Subcutaneous abdominal adipose tissue (tissue), 5 donors: Measurements from ENCODE around the gene MTARC2.

ENCODE experiments used
- H3K27ac ChIP-seq: one replicate; pipeline ENCODE4 v1.7.0; 2013; ENCODE audit warnings: low read depth, mild to moderate bottlenecking, inconsistent platforms, low read length, moderate library complexity
- H3K27me3 ChIP-seq, 5 donors: one replicate each; pipeline ENCODE4 v1.7.0; 2013; ENCODE audit warnings: low read length in 5 of 5, inconsistent platforms in 1 of 5; ENCODE audit not compliant: control insufficient read depth in 5 of 5, insufficient read depth in 4 of 5
- H3K36me3 ChIP-seq, 5 donors: one replicate each; pipeline ENCODE4 v1.7.0; 2013; ENCODE audit warnings: low read length in 5 of 5; ENCODE audit not compliant: control insufficient read depth in 5 of 5, insufficient read depth in 5 of 5
- H3K4me1 ChIP-seq, 5 donors: one replicate each; pipeline ENCODE4 v1.7.0; 2013; ENCODE audit warnings: low read length in 5 of 5, mild to moderate bottlenecking in 3 of 5, moderate library complexity in 1 of 5; ENCODE audit not compliant: control insufficient read depth in 5 of 5, insufficient read depth in 5 of 5
- H3K4me3 ChIP-seq, 5 donors: one replicate each; pipeline ENCODE4 v1.7.0; 2013; ENCODE audit warnings: low read length in 5 of 5, low read depth in 1 of 5
- H3K9ac ChIP-seq, 5 donors: one replicate each; pipeline ENCODE4 v1.7.0; 2013; ENCODE audit warnings: low read length in 5 of 5, mild to moderate bottlenecking in 4 of 5, moderate library complexity in 3 of 5
- H3K9me3 ChIP-seq, 5 donors: one replicate each; pipeline ENCODE4 v1.7.0; 2013; ENCODE audit warnings: low read length in 5 of 5; ENCODE audit not compliant: control insufficient read depth in 5 of 5
- donor health status: healthy.
- donor health status: healthy.
- donor health status: healthy.
- donor health status: healthy.
- donor health status: healthy.

MTARC2 gene

GRCh38 chr1:220776720-220777326 is 28.7 kb downstream of the MTARC2 start:
- H3K27ac ChIP-seq, result no peak overlapping the region

DNA sequence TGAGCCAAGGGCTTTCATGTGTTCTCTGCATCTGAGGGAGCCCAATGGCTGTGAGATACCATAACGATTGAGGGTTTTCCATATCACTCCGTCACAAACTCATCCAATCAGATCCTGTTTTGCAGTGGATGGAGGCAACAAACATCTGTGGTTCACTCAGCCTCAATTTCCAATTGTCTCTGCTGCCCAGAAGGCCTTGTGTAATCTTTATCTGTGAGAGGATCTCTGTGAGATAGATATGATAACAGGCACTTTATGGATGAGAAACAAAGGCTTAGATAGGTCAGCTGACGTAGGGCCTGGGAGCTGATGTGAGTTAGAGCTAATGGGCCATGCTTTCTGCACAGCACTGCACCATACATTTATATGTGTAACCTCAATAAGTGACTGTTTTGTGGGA is 35.3 kb downstream of the MTARC2 start:
- no peak overlapping the region for H3K9ac ChIP-seq
- no peak overlapping the region for H3K27ac ChIP-seq
- no peak overlapping the region for H3K4me3 ChIP-seq
- peaks cover 0 to 24% (median 10%) of the 10 kb centered on the region in 5 donors for H3K36me3 ChIP-seq
- H3K27me3 ChIP-seq, result no peaks in the 10 kb centered on the region
- H3K9me3 ChIP-seq, result no peaks in the 10 kb centered on the region
- H3K4me1 ChIP-seq, result peaks cover 0 to 35% (median 34%) of the 10 kb centered on the region in 5 donors

More at GRCh38 chr1:220776720-220777326, 28.7 kb downstream of the MTARC2 start:
- H3K36me3 ChIP-seq, result peaks cover 10 to 22% (median 12%) of the 10 kb centered on the region in 5 donors
- no peak overlapping the region for H3K4me3 ChIP-seq
- H3K9me3 ChIP-seq, result no peaks in the 10 kb centered on the region
- H3K4me1 ChIP-seq, result peaks cover 0 to 9% (median 4%) of the 10 kb centered on the region in 5 donors
- no peaks in the 10 kb centered on the region for H3K27me3 ChIP-seq
- no peak overlapping the region for H3K9ac ChIP-seq

DNA sequence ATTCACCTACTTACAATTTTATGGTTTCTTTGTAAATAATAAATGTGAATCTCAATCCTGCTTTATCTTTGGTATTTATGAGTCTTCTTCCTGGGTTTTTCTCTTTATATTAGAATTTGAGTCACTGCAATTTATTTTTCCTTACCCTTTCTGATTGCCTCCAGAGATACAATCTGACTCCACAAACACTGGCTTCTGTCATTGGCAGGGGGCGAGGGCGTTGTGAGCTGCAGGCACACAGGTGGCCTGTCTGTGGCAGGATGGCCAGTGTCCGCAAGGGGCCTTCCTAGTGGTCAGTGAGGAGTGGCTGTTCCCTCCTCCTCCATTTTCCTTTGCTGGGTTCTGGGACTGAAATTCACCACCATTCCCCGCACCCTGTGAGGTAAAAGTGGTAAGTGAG is 36.6 kb downstream of the MTARC2 start:
- H3K4me1 ChIP-seq, result peaks cover 0 to 45% (median 41%) of the 10 kb centered on the region in 5 donors
- no peak overlapping the region for H3K9ac ChIP-seq
- H3K4me3 ChIP-seq, result no peak overlapping the region
- H3K27me3 ChIP-seq, result no peaks in the 10 kb centered on the region
- peaks cover 0 to 22% (median 10%) of the 10 kb centered on the region in 5 donors for H3K36me3 ChIP-seq
- H3K27ac ChIP-seq, result peak overlapping the region; percentile 88
- H3K9me3 ChIP-seq, result no peaks in the 10 kb centered on the region

- Histone ChIP-seq H3K4me1 (peaks cover 0 to 50% (median 45%) of the 10 kb centered on the region in 5 donors), H3K4me3 (peak overlapping the region in 1 of 5 donors; percentile 76), H3K36me3 (peaks cover 0 to 16% (median 7%) of the 10 kb centered on the region in 5 donors), H3K27ac (peak overlapping the region; percentile 88), H3K27me3 (no peaks in the 10 kb centered on the region), H3K9ac (no peak overlapping the region), H3K9me3 (no peaks in the 10 kb centered on the region)
Measured at GRCh38 chr1:220785166-220786056, 37.3 kb downstream of the MTARC2 start.

GRCh38 chr1:220786057-220786336 is 37.9 kb downstream of the MTARC2 start:
- peaks cover 0 to 56% (median 51%) of the 10 kb centered on the region in 5 donors for H3K4me1 ChIP-seq
- peaks cover 0 to 16% (median 7%) of the 10 kb centered on the region in 5 donors for H3K36me3 ChIP-seq
- peak overlapping the region; percentile 88 for H3K27ac ChIP-seq
- peak overlapping the region in 2 of 5 donors; percentile 53 to 60 for H3K9ac ChIP-seq
- no peaks in the 10 kb centered on the region for H3K27me3 ChIP-seq
- peak overlapping the region in 4 of 5 donors; percentile 73 to 79 (median 76) for H3K4me3 ChIP-seq
- no peaks in the 10 kb centered on the region for H3K9me3 ChIP-seq

DNA sequence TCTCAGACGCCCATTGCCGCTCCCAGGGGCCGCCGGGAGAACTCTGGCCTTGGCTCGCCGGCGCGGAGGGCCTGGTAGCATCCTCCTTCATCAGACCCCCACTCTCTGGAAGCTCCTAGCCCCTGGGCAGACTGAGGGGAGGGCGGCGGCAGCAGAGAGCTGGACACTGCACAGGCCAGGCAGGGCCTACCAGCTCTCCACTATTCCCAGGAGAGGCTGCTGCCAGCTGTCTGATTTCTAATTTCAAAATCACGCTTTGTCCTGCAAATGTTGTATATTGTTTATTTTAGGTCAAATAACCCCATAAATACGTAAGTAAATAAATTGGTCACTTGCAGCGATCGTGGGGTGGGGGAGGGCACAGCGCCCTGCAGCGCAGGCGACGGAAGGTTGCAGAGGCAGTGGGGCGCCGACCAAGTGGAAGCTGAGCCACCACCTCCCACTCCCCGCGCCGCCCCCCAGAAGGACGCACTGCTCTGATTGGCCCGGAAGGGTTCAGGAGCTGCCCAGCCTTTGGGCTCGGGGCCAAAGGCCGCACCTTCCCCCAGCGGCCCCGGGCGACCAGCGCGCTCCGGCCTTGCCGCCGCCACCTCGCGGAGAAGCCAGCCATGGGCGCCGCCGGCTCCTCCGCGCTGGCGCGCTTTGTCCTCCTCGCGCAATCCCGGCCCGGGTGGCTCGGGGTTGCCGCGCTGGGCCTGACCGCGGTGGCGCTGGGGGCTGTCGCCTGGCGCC is 38.4 kb downstream of the MTARC2 start, which contains the start of gene MTARC1:
TSS of gene MTARC1 (plus strand) at position 577 of the 732 bp plus-strand sequence. CDS start at position 609, 32 bp downstream.
- no peaks in the 10 kb centered on the region for H3K27me3 ChIP-seq

DNA sequence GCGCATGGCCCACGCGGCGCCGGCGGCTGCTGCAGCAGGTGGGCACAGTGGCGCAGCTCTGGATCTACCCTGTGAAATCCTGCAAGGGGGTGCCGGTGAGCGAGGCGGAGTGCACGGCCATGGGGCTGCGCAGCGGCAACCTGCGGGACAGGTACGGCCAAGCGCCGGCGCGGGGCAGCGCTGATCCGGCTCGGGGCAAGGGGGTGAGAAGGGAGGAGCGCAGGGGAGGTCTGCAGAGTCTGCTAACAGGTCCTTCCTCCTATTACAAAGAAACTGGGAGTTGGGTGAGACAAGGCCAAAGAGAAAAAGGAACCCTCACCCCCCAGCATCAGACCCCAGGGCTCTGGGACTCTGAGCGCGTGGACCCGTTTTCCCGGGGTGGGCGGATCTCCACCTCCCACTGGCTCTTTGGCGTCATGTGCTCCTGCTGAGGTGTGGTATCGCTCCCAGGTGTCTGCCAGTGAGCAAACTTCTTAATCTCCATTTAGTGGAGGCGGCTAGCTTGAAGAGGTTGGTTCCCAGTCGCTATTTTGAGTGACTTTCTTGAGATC is 39.0 kb downstream of the MTARC2 start:
- peak overlapping the region; percentile 73 to 83 (median 76) for H3K4me3 ChIP-seq
- H3K27ac ChIP-seq, result peak overlapping the region; percentile 88
- peaks cover 5 to 68% (median 61%) of the 10 kb centered on the region in 5 donors for H3K4me1 ChIP-seq
- peaks cover 0 to 11% (median 2%) of the 10 kb centered on the region in 5 donors for H3K36me3 ChIP-seq
- peak overlapping the region; percentile 29 to 80 (median 72) for H3K9ac ChIP-seq
- no peaks in the 10 kb centered on the region for H3K27me3 ChIP-seq
- no peaks in the 10 kb centered on the region for H3K9me3 ChIP-seq

More for the DNA sequence above, 38.4 kb downstream of the MTARC2 start, which contains the start of gene MTARC1:
- H3K27ac ChIP-seq, result peak within 1 kb of the TSS; percentile 88
- peaks cover 0 to 16% (median 7%) of the 10 kb centered on the region in 5 donors for H3K36me3 ChIP-seq
- H3K4me1 ChIP-seq, result peaks cover 2 to 61% (median 56%) of the 10 kb centered on the region in 5 donors
- peak within 1 kb of the TSS; percentile 29 to 80 (median 72) for H3K9ac ChIP-seq
- no peaks in the 10 kb centered on the region for H3K9me3 ChIP-seq
- peak within 1 kb of the TSS; percentile 73 to 83 (median 76) for H3K4me3 ChIP-seq

- Histone ChIP-seq H3K27me3 (no peaks in the 10 kb centered on the region), H3K4me1 (peaks cover 5 to 81% (median 72%) of the 10 kb centered on the region in 5 donors)
Measured at GRCh38 chr1:220788900-220789299, 40.8 kb downstream of the MTARC2 start.

DNA sequence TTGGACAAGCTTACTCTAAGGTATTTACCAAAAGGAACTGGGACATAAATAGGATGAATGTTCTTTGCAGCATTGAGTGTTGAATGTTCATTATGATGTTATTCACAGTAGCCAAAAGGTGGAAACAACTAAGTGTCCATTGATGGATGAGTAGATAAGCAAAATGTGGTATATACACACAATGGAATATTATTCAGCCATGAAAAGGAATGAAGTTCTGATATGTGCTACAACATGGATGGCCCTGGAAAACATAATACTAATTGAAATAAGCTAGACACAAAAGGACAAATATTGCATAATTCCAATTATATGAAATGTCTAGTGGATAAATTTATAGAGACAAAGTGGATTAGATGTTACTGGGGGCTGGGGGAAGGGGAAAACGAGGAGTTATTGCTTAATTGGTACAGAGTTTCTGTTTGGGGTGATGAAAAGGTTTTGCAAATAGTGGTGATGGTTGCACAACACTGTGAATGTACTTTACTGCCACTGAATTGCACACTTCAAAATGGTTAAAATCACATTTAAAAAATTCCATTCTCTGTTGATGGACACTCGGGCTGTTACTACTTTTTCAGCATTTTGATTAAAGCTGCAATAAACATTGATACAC is 41.5 kb downstream of the MTARC2 start:
- peaks cover 5 to 83% (median 74%) of the 10 kb centered on the region in 5 donors for H3K4me1 ChIP-seq
- H3K9me3 ChIP-seq, result no peaks in the 10 kb centered on the region
- H3K27me3 ChIP-seq, result no peaks in the 10 kb centered on the region
- peaks cover 0 to 10% (median 0%) of the 10 kb centered on the region in 5 donors for H3K36me3 ChIP-seq
- no peak overlapping the region for H3K4me3 ChIP-seq
- H3K9ac ChIP-seq, result no peak overlapping the region
- H3K27ac ChIP-seq, result peak overlapping the region; percentile 88

More at GRCh38 chr1:220788900-220789299, 40.8 kb downstream of the MTARC2 start:
- H3K4me3 ChIP-seq, result peak overlapping the region in 3 of 5 donors; percentile 8 to 83 (median 33)
- no peaks in the 10 kb centered on the region for H3K9me3 ChIP-seq
- peaks cover 0 to 7% (median 2%) of the 10 kb centered on the region in 5 donors for H3K36me3 ChIP-seq
- H3K9ac ChIP-seq, result peak overlapping the region in 4 of 5 donors; percentile 56 to 72 (median 62)
- H3K27ac ChIP-seq, result peak overlapping the region; percentile 88
